NAMALWA (cell line): Measurements from ENCODE around the gene FAR1.

Source experiments
- DNase-seq: peaks from one replicate; pipeline ENCODE4 v3.0.0-alpha.2; 2015; ENCODE audit warnings: low spot score

FAR1 gene

DNA sequence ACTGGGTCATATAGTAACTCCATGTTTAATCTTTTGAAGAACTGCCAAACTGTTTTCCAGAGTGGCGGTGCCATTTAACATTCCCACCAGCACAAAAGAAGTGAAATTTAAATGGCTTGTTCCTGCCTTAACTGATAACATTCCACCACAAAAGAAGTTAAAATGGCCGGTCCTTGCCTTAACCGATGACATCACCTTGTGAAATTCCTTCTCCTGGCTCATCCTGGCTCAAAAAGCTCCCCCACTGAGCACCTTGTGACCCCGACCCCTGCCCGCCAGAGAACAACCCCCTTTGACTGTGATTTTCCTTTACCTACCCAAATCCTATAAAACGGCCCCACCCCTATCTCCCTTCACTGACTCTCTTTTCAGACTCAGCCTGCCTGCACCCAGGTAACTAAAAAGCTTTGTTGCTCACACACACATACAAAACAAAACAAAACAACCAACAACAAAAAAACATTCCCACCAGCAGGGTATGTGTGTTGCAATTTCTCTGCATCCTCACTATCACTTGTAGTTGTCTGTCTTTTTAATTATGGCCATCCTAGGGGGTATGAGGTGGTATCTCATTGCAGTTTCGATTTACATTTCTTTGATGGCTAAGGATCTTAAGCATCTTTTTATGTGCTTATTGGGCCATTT lies 109.0 kb downstream of the FAR1 start:
- no peak for DNase-seq

DNA sequence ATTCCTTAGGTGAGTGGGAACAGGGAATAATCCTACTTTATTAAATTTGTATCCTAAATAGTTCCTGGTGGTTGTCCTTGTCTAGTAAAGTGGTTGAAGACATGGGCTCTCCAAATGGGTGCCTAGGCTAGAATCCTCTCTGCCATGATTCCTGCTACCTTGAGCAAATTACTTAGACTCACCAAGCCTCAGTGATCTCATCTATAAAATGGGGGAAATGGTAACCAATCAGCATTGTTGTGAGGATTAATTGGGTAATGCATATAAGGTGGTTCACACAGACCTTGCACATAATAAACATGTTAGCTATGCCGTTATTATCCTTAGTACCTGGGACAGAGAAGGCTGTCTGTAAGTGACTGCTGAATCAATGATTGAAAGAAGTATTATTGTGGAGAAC lies 109.9 kb downstream of the FAR1 start:
- DNase-seq = no peak

DNA sequence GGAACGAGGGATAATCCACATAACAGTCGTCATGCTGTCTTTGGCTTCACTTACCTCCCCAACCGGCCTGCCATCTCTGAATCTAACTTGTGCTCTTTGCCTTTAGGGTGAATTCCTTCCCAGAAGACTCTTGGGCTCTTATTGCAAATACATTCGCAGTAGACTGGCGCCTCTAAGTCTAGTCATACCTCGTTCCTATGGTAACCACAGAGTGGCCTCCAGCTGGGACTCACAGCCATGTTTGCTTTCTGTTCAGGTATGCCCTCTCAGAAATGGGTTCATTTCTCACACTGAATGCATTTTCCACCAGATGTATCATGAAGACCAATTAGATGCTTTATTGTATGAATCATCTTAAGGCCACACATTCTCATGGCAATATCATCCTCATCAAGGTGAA lies 112.7 kb downstream of the FAR1 start:
- no peak for DNase-seq
